ENCODE measurements around the gene UQCRC1. TPM values are rescaled to one million over a fixed set of nuclear protein-coding genes. Genes with fewer than 3 reads are reported as not detected.

The UQCRC1 gene
- total and polyA plus RNA-seq, 8 donors: 78.6 to 113 (median 98.0) TPM

GRCh38 chr3:48558493-48559134 lies 50.8 kb downstream of the UQCRC1 start:
- WGBS, 2 donors: 51 to 56% methylated on average over 6 of the region's 6 CpGs

GRCh38 chr3:48556796-48557626 lies 52.4 kb downstream of the UQCRC1 start, which contains the start of gene PFKFB4:
TSS of gene PFKFB4 (minus strand) at chr3:48556803. CDS start at chr3:48556777, 26 bp downstream.
- Histone ChIP-seq H3K4me3 (peak within 1 kb of the TSS; percentile 26 to 66 (median 46)), H3K4me1 (peaks cover 25 to 32% (median 31%) of the 10 kb centered on the region in 3 donors), H3K27ac (peak within 1 kb of the TSS; percentile 6 to 48 (median 22)), H3K9me3 (no peaks in the 10 kb centered on the region), H3K36me3 (no peaks in the 10 kb centered on the region), H3K27me3 (no peaks in the 10 kb centered on the region)
- FAIRE-seq: peak; percentile 87
- no peak for TF ChIP-seq CTCF (IDR thresholded peaks at IDR 0.05)
- peak; percentile 98 to 100 (median 100) for DNase-seq
- intact Hi-C loops (cut with DNase I): no loop called here
- peak; percentile 83 to 89 (median 85) for ATAC-seq
- 0 to 1% methylated on average over 51 to 53 of the region's 53 CpGs for WGBS, 2 donors

More at GRCh38 chr3:48558493-48559134, 50.8 kb downstream of the UQCRC1 start:
- H3K9me3 ChIP-seq: no peaks in the 10 kb centered on the region
- no peak for ATAC-seq
- DNase-seq: no peak
- TF ChIP-seq CTCF (IDR thresholded peaks at IDR 0.05): no peak
- FAIRE-seq: no peak
- no peaks in the 10 kb centered on the region for H3K36me3 ChIP-seq
- H3K4me1 ChIP-seq: peaks cover 11 to 20% (median 17%) of the 10 kb centered on the region in 3 donors
- H3K27ac ChIP-seq: peak overlapping the region in 1 of 4 donors; percentile 27
- H3K27me3 ChIP-seq: no peaks in the 10 kb centered on the region
- H3K4me3 ChIP-seq: no peak overlapping the region
- intact Hi-C loops (cut with DNase I): no loop called here

- Histone ChIP-seq H3K9me3 (no peaks in the 10 kb centered on the region), H3K4me3 (peak overlapping the region; percentile 26 to 66 (median 46)), H3K27me3 (no peaks in the 10 kb centered on the region), H3K27ac (peak overlapping the region in 3 of 4 donors; percentile 5 to 31 (median 13)), H3K36me3 (no peaks in the 10 kb centered on the region), H3K4me1 (peaks cover 33 to 41% (median 39%) of the 10 kb centered on the region in 3 donors)
- ATAC-seq: no peak
- no peak for TF ChIP-seq CTCF (IDR thresholded peaks at IDR 0.05)
- FAIRE-seq: no peak
- intact Hi-C loops (cut with DNase I): no loop called here
- WGBS, 2 donors: 6 to 10% methylated on average over 25 to 29 of the region's 29 CpGs
- no peak for DNase-seq
Measured at GRCh38 chr3:48555949-48556795, 53.3 kb downstream of the UQCRC1 start.

- Histone ChIP-seq H3K4me3 (peak overlapping the region in 3 of 4 donors; percentile 44 to 66 (median 48)), H3K27me3 (no peaks in the 10 kb centered on the region), H3K27ac (peak overlapping the region in 3 of 4 donors; percentile 2 to 31 (median 18)), H3K4me1 (peaks cover 38 to 45% (median 44%) of the 10 kb centered on the region in 3 donors), H3K9me3 (no peaks in the 10 kb centered on the region), H3K36me3 (no peaks in the 10 kb centered on the region)
- WGBS, 2 donors: 42 to 43% methylated on average over 10 of the region's 10 CpGs
- peak in 2 of 6 donors; percentile 15 to 22 for DNase-seq
- ATAC-seq: no peak
- no peak for TF ChIP-seq CTCF (IDR thresholded peaks at IDR 0.05)
- FAIRE-seq: no peak
- intact Hi-C loops (cut with DNase I): no loop called here
Measured at GRCh38 chr3:48555231-48555948, 54.1 kb downstream of the UQCRC1 start.

Data from pancreas (tissue), 10 donors.